ENCODE results near the gene SRXN1. TPM values are rescaled to one million over a fixed set of nuclear protein-coding genes. Genes with fewer than 3 reads are reported as not detected.

The SRXN1 gene
- total and polyA plus RNA-seq, 8 donors = 6.2 to 40.9 (median 7.6) TPM

GRCh38 chr20:682123-682522 lies 29.1 kb upstream of the SRXN1 start:
- H3K27ac ChIP-seq = no peak overlapping the region
- peaks cover 5 to 99% of the 10 kb centered on the region in 2 donors for H3K27me3 ChIP-seq
- TF ChIP-seq, protein P1, sequence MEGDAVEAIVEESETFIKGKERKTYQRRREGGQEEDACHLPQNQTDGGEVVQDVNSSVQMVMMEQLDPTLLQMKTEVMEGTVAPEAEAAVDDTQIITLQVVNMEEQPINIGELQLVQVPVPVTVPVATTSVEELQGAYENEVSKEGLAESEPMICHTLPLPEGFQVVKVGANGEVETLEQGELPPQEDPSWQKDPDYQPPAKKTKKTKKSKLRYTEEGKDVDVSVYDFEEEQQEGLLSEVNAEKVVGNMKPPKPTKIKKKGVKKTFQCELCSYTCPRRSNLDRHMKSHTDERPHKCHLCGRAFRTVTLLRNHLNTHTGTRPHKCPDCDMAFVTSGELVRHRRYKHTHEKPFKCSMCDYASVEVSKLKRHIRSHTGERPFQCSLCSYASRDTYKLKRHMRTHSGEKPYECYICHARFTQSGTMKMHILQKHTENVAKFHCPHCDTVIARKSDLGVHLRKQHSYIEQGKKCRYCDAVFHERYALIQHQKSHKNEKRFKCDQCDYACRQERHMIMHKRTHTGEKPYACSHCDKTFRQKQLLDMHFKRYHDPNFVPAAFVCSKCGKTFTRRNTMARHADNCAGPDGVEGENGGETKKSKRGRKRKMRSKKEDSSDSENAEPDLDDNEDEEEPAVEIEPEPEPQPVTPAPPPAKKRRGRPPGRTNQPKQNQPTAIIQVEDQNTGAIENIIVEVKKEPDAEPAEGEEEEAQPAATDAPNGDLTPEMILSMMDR (IDR thresholded peaks at IDR 0.05) = no peak
- H3K9me3 ChIP-seq = no peaks in the 10 kb centered on the region
- no peaks in the 10 kb centered on the region for H3K4me1 ChIP-seq
- DNase-seq = no peak
- no peak overlapping the region for H3K4me3 ChIP-seq
- H3K36me3 ChIP-seq = no peaks in the 10 kb centered on the region
- no peak for ATAC-seq
- intact Hi-C loops (cut with DNase I) = no loop called here

- peaks cover 3 to 13% of the 10 kb centered on the region in 2 donors for H3K4me1 ChIP-seq
- no peak for DNase-seq
- H3K36me3 ChIP-seq = no peaks in the 10 kb centered on the region
- no peak overlapping the region for H3K27ac ChIP-seq
- TF ChIP-seq, protein P1 (IDR thresholded peaks at IDR 0.05) = no peak
- H3K9me3 ChIP-seq = no peaks in the 10 kb centered on the region
- no peak overlapping the region for H3K4me3 ChIP-seq
- no peak for ATAC-seq
- H3K27me3 ChIP-seq = peaks cover 16 to 100% of the 10 kb centered on the region in 2 donors
- intact Hi-C loops (cut with DNase I) = no loop called here
Measured at GRCh38 chr20:680638-681187, 27.7 kb upstream of the SRXN1 start.

DNA sequence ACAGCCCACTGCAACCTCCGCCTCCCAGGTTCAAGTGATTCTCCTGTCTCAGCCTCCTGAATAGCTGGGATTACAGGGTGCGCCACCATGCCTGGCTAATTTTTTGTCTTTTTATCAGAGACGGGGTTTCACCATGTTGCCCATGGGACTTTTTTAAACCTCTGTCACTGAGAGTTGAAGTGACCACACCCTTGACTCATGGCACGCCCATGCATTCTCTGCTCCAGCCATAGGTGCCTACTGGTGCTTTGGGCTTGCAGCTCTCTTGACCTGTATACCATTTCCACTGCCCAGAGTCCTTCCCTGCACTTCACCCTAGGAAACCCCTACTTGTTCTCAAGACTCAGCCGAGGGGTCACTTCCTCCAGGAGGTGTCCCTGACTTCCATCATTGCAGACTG lies 25.0 kb upstream of the SRXN1 start:
- Histone ChIP-seq H3K9me3 (no peaks in the 10 kb centered on the region), H3K36me3 (no peaks in the 10 kb centered on the region), H3K4me3 (no peak overlapping the region), H3K27ac (no peak overlapping the region), H3K27me3 (peaks cover 35 to 100% of the 10 kb centered on the region in 2 donors), H3K4me1 (peaks cover 3 to 21% of the 10 kb centered on the region in 2 donors)
- intact Hi-C loops (cut with DNase I) = no loop called here
- ATAC-seq (no peak), DNase-seq (no peak)
- TF ChIP-seq, protein P1 (IDR thresholded peaks at IDR 0.05) = no peak

- ATAC-seq = no peak
- H3K27me3 ChIP-seq = peaks cover 40 to 100% of the 10 kb centered on the region in 2 donors
- TF ChIP-seq, protein P1 (IDR thresholded peaks at IDR 0.05) = no peak
Measured at GRCh38 chr20:676967-677366, 24.0 kb upstream of the SRXN1 start.

DNA sequence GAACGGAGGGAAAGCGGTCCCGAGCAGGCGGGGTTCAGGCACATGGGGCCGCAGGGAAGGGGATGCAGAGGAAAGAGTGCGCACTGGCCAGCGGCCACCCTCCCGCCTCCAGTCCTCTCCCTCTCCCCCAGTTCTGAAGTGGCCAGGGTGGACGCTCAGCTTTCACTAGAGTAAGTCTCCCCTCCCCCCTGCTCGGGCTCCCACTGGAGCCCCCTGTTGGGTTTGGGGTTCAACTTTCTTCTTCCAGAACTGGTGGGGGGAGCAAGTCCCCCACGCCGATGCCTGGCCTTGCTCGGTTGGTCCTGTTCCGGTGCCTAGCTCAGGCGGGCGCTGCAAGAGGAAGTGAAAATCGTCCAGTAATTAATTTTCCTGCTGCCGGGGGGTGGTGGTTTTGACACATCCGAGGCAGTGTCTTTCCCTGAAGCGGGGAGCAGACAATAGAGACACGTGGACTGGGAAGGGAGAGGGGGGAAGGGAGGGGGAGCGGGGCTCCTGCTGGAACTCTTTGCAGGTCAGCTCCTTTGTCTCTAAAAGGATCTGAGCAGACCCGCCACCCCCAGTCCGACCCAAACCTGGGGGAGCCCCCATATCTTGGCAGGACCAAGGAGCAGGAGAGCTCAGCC lies 23.4 kb upstream of the SRXN1 start:
- no peak overlapping the region for H3K27ac ChIP-seq
- H3K4me3 ChIP-seq = no peak overlapping the region
- no peaks in the 10 kb centered on the region for H3K36me3 ChIP-seq
- H3K4me1 ChIP-seq = peaks cover 3 to 21% of the 10 kb centered on the region in 2 donors
- H3K9me3 ChIP-seq = no peaks in the 10 kb centered on the region
- TF ChIP-seq, protein P1 (IDR thresholded peaks at IDR 0.05) = no peak
- DNase-seq (peak in 1 of 4 donors; percentile 52), ATAC-seq (peak; percentile 8)
- intact Hi-C loops (cut with DNase I) = no loop called here
- H3K27me3 ChIP-seq = peaks cover 45 to 100% of the 10 kb centered on the region in 2 donors

More at GRCh38 chr20:676967-677366, 24.0 kb upstream of the SRXN1 start:
- no peaks in the 10 kb centered on the region for H3K9me3 ChIP-seq
- no peak overlapping the region for H3K4me3 ChIP-seq
- H3K36me3 ChIP-seq = no peaks in the 10 kb centered on the region
- no peak for DNase-seq
- H3K4me1 ChIP-seq = peaks cover 3 to 21% of the 10 kb centered on the region in 2 donors
- intact Hi-C loops (cut with DNase I) = no loop called here
- no peak overlapping the region for H3K27ac ChIP-seq

All from left lung (tissue), 10 donors.